ENCODE data around the gene AKTIP.

The AKTIP gene

GRCh38 chr16:53476867-53477266 is 26.1 kb downstream of the AKTIP start:
- DNase-seq (ENCODE audit: low spot score) (no peak), ATAC-seq (ENCODE audit: low read depth) (no peak)
- H3K4me1 ChIP-seq (ENCODE audit: insufficient read depth, poor library complexity, severe bottlenecking), result no peaks in the 10 kb centered on the region
- H3K9me3 ChIP-seq (ENCODE audit: severe bottlenecking), result no peaks in the 10 kb centered on the region
- no peak for TF ChIP-seq CTCF (IDR thresholded peaks at IDR 0.05; ENCODE audit: poor library complexity, severe bottlenecking)
- H3K36me3 ChIP-seq (ENCODE audit: low read depth), result peaks cover 88% of the 10 kb centered on the region
- no peaks in the 10 kb centered on the region for H3K27me3 ChIP-seq (ENCODE audit: insufficient read depth, poor library complexity, severe bottlenecking)
- H3K4me3 ChIP-seq (ENCODE audit: severe bottlenecking), result no peak overlapping the region
- H3K27ac ChIP-seq (ENCODE audit: poor library complexity, severe bottlenecking), result no peak overlapping the region

- DNase-seq (ENCODE audit: low spot score) (no peak), ATAC-seq (ENCODE audit: low read depth) (peak; percentile 69; the same call in 2 of the 3 replicates)
- H3K36me3 ChIP-seq (ENCODE audit: low read depth), result peaks cover 91% of the 10 kb centered on the region
- no peak overlapping the region for H3K27ac ChIP-seq (ENCODE audit: poor library complexity, severe bottlenecking)
- peaks cover 7% of the 10 kb centered on the region for H3K4me1 ChIP-seq (ENCODE audit: insufficient read depth, poor library complexity, severe bottlenecking)
- H3K4me3 ChIP-seq (ENCODE audit: severe bottlenecking), result no peak overlapping the region
- H3K9me3 ChIP-seq (ENCODE audit: severe bottlenecking), result no peaks in the 10 kb centered on the region
- no peaks in the 10 kb centered on the region for H3K27me3 ChIP-seq (ENCODE audit: insufficient read depth, poor library complexity, severe bottlenecking)
- TF ChIP-seq CTCF (IDR thresholded peaks at IDR 0.05; ENCODE audit: poor library complexity, severe bottlenecking), result no peak
Measured at GRCh38 chr16:53465606-53466280, 37.3 kb downstream of the AKTIP start.

- H3K36me3 ChIP-seq (ENCODE audit: low read depth), result peaks cover 90% of the 10 kb centered on the region
- H3K4me3 ChIP-seq (ENCODE audit: severe bottlenecking), result no peak overlapping the region
- H3K27me3 ChIP-seq (ENCODE audit: insufficient read depth, poor library complexity, severe bottlenecking), result no peaks in the 10 kb centered on the region
- H3K4me1 ChIP-seq (ENCODE audit: insufficient read depth, poor library complexity, severe bottlenecking), result no peaks in the 10 kb centered on the region
- no peak overlapping the region for H3K27ac ChIP-seq (ENCODE audit: poor library complexity, severe bottlenecking)
- no peaks in the 10 kb centered on the region for H3K9me3 ChIP-seq (ENCODE audit: severe bottlenecking)
- DNase-seq (ENCODE audit: low spot score) (no peak), ATAC-seq (ENCODE audit: low read depth) (no peak)
- TF ChIP-seq CTCF (IDR thresholded peaks at IDR 0.05; ENCODE audit: poor library complexity, severe bottlenecking), result no peak
Measured at GRCh38 chr16:53458635-53459034, 44.4 kb downstream of the AKTIP start.

GRCh38 chr16:53457670-53458069 is 45.3 kb downstream of the AKTIP start:
- H3K4me1 ChIP-seq (ENCODE audit: insufficient read depth, poor library complexity, severe bottlenecking), result no peaks in the 10 kb centered on the region
- ATAC-seq (ENCODE audit: low read depth) (no peak), DNase-seq (ENCODE audit: low spot score) (no peak)
- H3K4me3 ChIP-seq (ENCODE audit: severe bottlenecking), result no peak overlapping the region
- TF ChIP-seq CTCF (IDR thresholded peaks at IDR 0.05; ENCODE audit: poor library complexity, severe bottlenecking), result no peak
- H3K27me3 ChIP-seq (ENCODE audit: insufficient read depth, poor library complexity, severe bottlenecking), result no peaks in the 10 kb centered on the region
- no peak overlapping the region for H3K27ac ChIP-seq (ENCODE audit: poor library complexity, severe bottlenecking)
- H3K36me3 ChIP-seq (ENCODE audit: low read depth), result peaks cover 92% of the 10 kb centered on the region
- no peaks in the 10 kb centered on the region for H3K9me3 ChIP-seq (ENCODE audit: severe bottlenecking)

GRCh38 chr16:53456625-53457024 is 46.4 kb downstream of the AKTIP start:
- no peak overlapping the region for H3K27ac ChIP-seq (ENCODE audit: poor library complexity, severe bottlenecking)
- ATAC-seq (ENCODE audit: low read depth), result no peak; the same call in 2 of the 3 replicates
- peaks cover 92% of the 10 kb centered on the region for H3K36me3 ChIP-seq (ENCODE audit: low read depth)
- no peak overlapping the region for H3K4me3 ChIP-seq (ENCODE audit: severe bottlenecking)
- no peak for DNase-seq (ENCODE audit: low spot score)
- no peaks in the 10 kb centered on the region for H3K4me1 ChIP-seq (ENCODE audit: insufficient read depth, poor library complexity, severe bottlenecking)
- no peak for TF ChIP-seq CTCF (IDR thresholded peaks at IDR 0.05; ENCODE audit: poor library complexity, severe bottlenecking)
- H3K9me3 ChIP-seq (ENCODE audit: severe bottlenecking), result no peaks in the 10 kb centered on the region
- no peaks in the 10 kb centered on the region for H3K27me3 ChIP-seq (ENCODE audit: insufficient read depth, poor library complexity, severe bottlenecking)
